Neural cell (in vitro differentiated cells): Measurements from ENCODE around the gene MTG1. TPM values are rescaled to one million over a fixed set of nuclear protein-coding genes. Genes with fewer than 3 reads are reported as not detected.

ENCODE experiments used
- H2AFZ ChIP-seq: fragments of 200-600, 300-800 bp; sonication (generic), shearing (Covaris generic); 2 replicates; pipeline ENCODE4 v1.6.0; 2014; ENCODE audit warnings: low read depth, mild to moderate bottlenecking, antibody characterized with exemption, low read length, moderate library complexity
- H3F3A ChIP-seq: fragments of 200-600 bp; shearing (Covaris generic); 2 replicates; pipeline ENCODE4 v1.6.1; 2016; ENCODE audit warnings: mild to moderate bottlenecking, moderate library complexity, mixed read lengths, antibody characterized with exemption, low read length; ENCODE audit not compliant: insufficient read depth, poor library complexity, severe bottlenecking
- H3K27ac ChIP-seq: fragments of 200-600, 300-800 bp; sonication (generic), shearing (Covaris generic); 2 replicates; pipeline ENCODE4 v1.5.1; 2014; ENCODE audit warnings: mild to moderate bottlenecking, low read length, moderate library complexity
- H3K27me3 ChIP-seq: fragments of 300-800, 200-600 bp; sonication (generic), shearing (Covaris generic); 2 replicates; pipeline ENCODE4 v1.6.0; 2014; ENCODE audit warnings: mild to moderate bottlenecking, low read depth, low read length, moderate library complexity; ENCODE audit not compliant: insufficient read depth
- H3K36me3 ChIP-seq: fragments of 300-800, 200-600 bp; sonication (generic), shearing (Covaris generic); 2 replicates; pipeline ENCODE4 v1.5.1; 2014; ENCODE audit warnings: mild to moderate bottlenecking, antibody characterized with exemption, low read length, moderate library complexity; ENCODE audit not compliant: insufficient read depth
- H3K4me2 ChIP-seq: fragments of 300-800, 200-600 bp; sonication (generic), shearing (Covaris generic); 2 replicates; pipeline ENCODE4 v1.6.0; 2014; ENCODE audit warnings: mild to moderate bottlenecking, low read length
- H3K4me3 ChIP-seq: fragments of 300-800, 200-600 bp; sonication (generic), shearing (Covaris generic); 2 replicates; pipeline ENCODE4 v1.5.1; 2014; ENCODE audit warnings: mild to moderate bottlenecking, low read length, moderate library complexity
- H3K79me2 ChIP-seq: fragments of 200-600 bp; shearing (Covaris generic); replicated peaks from 2 replicates; pipeline ENCODE4 v1.6.0; 2014; ENCODE audit warnings: mild to moderate bottlenecking, low read length, moderate library complexity; ENCODE audit not compliant: insufficient read depth
- H3K9ac ChIP-seq: fragments of 300-800, 200-600 bp; sonication (generic), shearing (Covaris generic); 2 replicates; pipeline ENCODE4 v1.6.1; 2016; ENCODE audit warnings: mild to moderate bottlenecking, low read length, mixed read lengths
- H3K9me2 ChIP-seq: fragments of 200-600 bp; shearing (Covaris generic); 2 replicates; pipeline ENCODE4 v1.6.1; 2016; ENCODE audit warnings: mild to moderate bottlenecking, low read length, mixed read lengths; ENCODE audit not compliant: insufficient read depth
- H3K9me3 ChIP-seq: fragments of 200-600, 300-800 bp; sonication (generic), shearing (Covaris generic); 2 replicates; pipeline ENCODE4 v1.6.1; 2016; ENCODE audit warnings: mild to moderate bottlenecking, mixed run types, low read length, moderate library complexity, mixed read lengths
- H4K20me1 ChIP-seq: fragments of 200-600 bp; shearing (Covaris generic); 2 replicates; pipeline ENCODE4 v1.6.1; 2016; ENCODE audit warnings: mild to moderate bottlenecking, mixed run types; ENCODE audit not compliant: insufficient read depth
- CTCF ChIP-seq: fragments of 450-650 bp; IDR thresholded peaks from 2 replicates; pipeline ENCODE4 v1.5.1; 2014; ENCODE audit warnings: antibody characterized with exemption, mild to moderate bottlenecking, moderate library complexity; ENCODE audit not compliant: poor library complexity, severe bottlenecking
- EP300 ChIP-seq: fragments of 450-650 bp; conservative IDR thresholded peaks from 2 replicates; pipeline ENCODE4 v1.6.1; 2014; ENCODE audit warnings: antibody characterized with exemption, mild to moderate bottlenecking, moderate library complexity; ENCODE audit not compliant: poor library complexity, severe bottlenecking
- EZH2 ChIP-seq: fragments of 200-600, 300-800 bp; shearing (Covaris generic), sonication (generic); IDR thresholded peaks from 2 replicates; pipeline ENCODE4 v1.6.1; 2014; ENCODE audit warnings: antibody characterized with exemption, low read length, borderline replicate concordance, mild to moderate bottlenecking; ENCODE audit not compliant: insufficient read depth, poor library complexity, severe bottlenecking
- MXI1 ChIP-seq: fragments of 450-650 bp; conservative IDR thresholded peaks from 2 replicates; pipeline ENCODE4 v1.6.1; 2014; ENCODE audit warnings: antibody characterized with exemption, mild to moderate bottlenecking; ENCODE audit not compliant: poor library complexity, severe bottlenecking
- POLR2AphosphoS5 ChIP-seq: IDR thresholded peaks from 2 replicates; pipeline ENCODE4 v1.6.1; 2012
- RAD21 ChIP-seq: fragments of 450-650 bp; conservative IDR thresholded peaks from 2 replicates; pipeline ENCODE4 v1.6.1; 2014; ENCODE audit warnings: antibody characterized with exemption, mild to moderate bottlenecking, moderate library complexity
- REST ChIP-seq: IDR thresholded peaks from 2 replicates; pipeline ENCODE4 v1.6.1; 2012; ENCODE audit warnings: borderline replicate concordance
- SMC3 ChIP-seq: fragments of 450-650 bp; conservative IDR thresholded peaks from 2 replicates; pipeline ENCODE4 v1.6.1; 2014; ENCODE audit warnings: antibody characterized with exemption, mild to moderate bottlenecking, moderate library complexity; ENCODE audit not compliant: poor library complexity
- TAF1 ChIP-seq: IDR thresholded peaks from 2 replicates; pipeline ENCODE4 v1.6.1; 2012; ENCODE audit warnings: low read depth
- polyA plus RNA-seq: library from polyadenylated mRNA; depleted of rRNA; stranded (reverse); fragments of >200 nt; gene quantifications from 2 replicates; pipeline ENCODE4 v1.2.3, GENCODE V29; 2014

The MTG1 gene
- polyA plus RNA-seq, 1 donor from 2014 or later, result 52.3 TPM

GRCh38 chr10:133391761-133392518 lies 2.0 kb upstream of the MTG1 start:
- Histone ChIP-seq H3K9ac (no peak overlapping the region), H2AFZ (no peak overlapping the region), H3K9me2 (no peaks in the 10 kb centered on the region), H3K4me3 (no peak overlapping the region), H3K27me3 (no peaks in the 10 kb centered on the region), H3K27ac (no peak overlapping the region), H3F3A (no peaks in the 10 kb centered on the region), H4K20me1 (no peaks in the 10 kb centered on the region), H3K9me3 (no peaks in the 10 kb centered on the region), H3K79me2 (peaks cover 6% of the 10 kb centered on the region), H3K4me2 (no peak overlapping the region), H3K36me3 (no peaks in the 10 kb centered on the region)
- no peak for TF ChIP-seq SMC3
- TF ChIP-seq RAD21, result no peak
- TF ChIP-seq CTCF, result no peak
- TF ChIP-seq REST, result no peak
- no peak for TF ChIP-seq MXI1
- no peak for TF ChIP-seq TAF1
- no peak for TF ChIP-seq EZH2
- TF ChIP-seq EP300, result no peak
- no peak for TF ChIP-seq POLR2AphosphoS5

GRCh38 chr10:133393401-133394063 lies 425 bp upstream of the MTG1 start:
- TF ChIP-seq EP300, result no peak
- no peak for TF ChIP-seq SMC3
- no peak for TF ChIP-seq EZH2
- no peak for TF ChIP-seq MXI1
- TF ChIP-seq RAD21, result no peak
- no peak for TF ChIP-seq REST
- no peak for TF ChIP-seq TAF1
- peaks cover 6% of the 10 kb centered on the region for H3K79me2 ChIP-seq
- H3K27ac ChIP-seq, result peak overlapping the region; percentile 54
- H3K4me3 ChIP-seq, result peak overlapping the region; percentile 99
- no peaks in the 10 kb centered on the region for H3K9me3 ChIP-seq
- peak overlapping the region; percentile 85 for H3K9ac ChIP-seq
- no peaks in the 10 kb centered on the region for H3K36me3 ChIP-seq
- peak overlapping the region; percentile 31 for H3K4me2 ChIP-seq
- no peaks in the 10 kb centered on the region for H3K9me2 ChIP-seq
- no peaks in the 10 kb centered on the region for H4K20me1 ChIP-seq
- H3F3A ChIP-seq, result no peaks in the 10 kb centered on the region
- H2AFZ ChIP-seq, result peak overlapping the region; percentile 42
- no peaks in the 10 kb centered on the region for H3K27me3 ChIP-seq
